HG03442 (cell line): ENCODE data around the gene CPSF2.

ENCODE experiments used
- ATAC-seq: cut with Tn5 transposase; IDR thresholded peaks from one replicate; pipeline ENCODE4 v1.9.1; 2021; ENCODE audit warnings: mild to moderate bottlenecking, moderate library complexity; ENCODE audit not compliant: unreplicated experiment

Gene CPSF2

GRCh38 chr14:92121670-92122350 is at the start of gene CPSF2, which contains the start of gene NDUFB1:
Gene CPSF2 (plus strand): TSS chr14:92121969. CDS start chr14:92130985, 9,016 bp downstream.
Gene NDUFB1 (minus strand): TSS chr14:92121706. CDS start chr14:92117637, 4,069 bp downstream.
- peak; percentile 80 for ATAC-seq

GRCh38 chr14:92074555-92074954 is 47.2 kb upstream of the CPSF2 start:
- ATAC-seq = no peak

GRCh38 chr14:92088494-92088893 is 33.3 kb upstream of the CPSF2 start:
- ATAC-seq = no peak

- ATAC-seq = no peak
Observed at GRCh38 chr14:92093320-92093719, 28.4 kb upstream of the CPSF2 start.

GRCh38 chr14:92099802-92100201 is 22.0 kb upstream of the CPSF2 start:
- ATAC-seq = no peak

- no peak for ATAC-seq
Observed at GRCh38 chr14:92103363-92103989, 18.3 kb upstream of the CPSF2 start.

GRCh38 chr14:92105073-92105892 is 16.5 kb upstream of the CPSF2 start:
- no peak for ATAC-seq

- ATAC-seq = peak; percentile 10
Observed at GRCh38 chr14:92105893-92106142, 16.0 kb upstream of the CPSF2 start.

GRCh38 chr14:92106143-92106926 is 15.4 kb upstream of the CPSF2 start, which contains the start of gene ATXN3:
Gene ATXN3 (minus strand): TSS chr14:92106582. CDS start chr14:92106552, 30 bp downstream.
- peak; percentile 89 for ATAC-seq

GRCh38 chr14:92108345-92109254 is 13.2 kb upstream of the CPSF2 start:
- no peak for ATAC-seq

- no peak for ATAC-seq
Observed at GRCh38 chr14:92109490-92109889, 12.3 kb upstream of the CPSF2 start.

- ATAC-seq = peak; percentile 2
Observed at GRCh38 chr14:92121207-92121669, 531 bp upstream of the CPSF2 start.

GRCh38 chr14:92122351-92122677 is 545 bp downstream of the CPSF2 start:
- ATAC-seq = peak; percentile 10

GRCh38 chr14:92122761-92123160 is 992 bp downstream of the CPSF2 start:
- no peak for ATAC-seq

- no peak for ATAC-seq
Observed at GRCh38 chr14:92134456-92134855, 12.7 kb downstream of the CPSF2 start.

GRCh38 chr14:92135269-92135668 is 13.5 kb downstream of the CPSF2 start:
- no peak for ATAC-seq

GRCh38 chr14:92143309-92143708 is 21.5 kb downstream of the CPSF2 start:
- no peak for ATAC-seq

GRCh38 chr14:92143962-92144361 is 22.2 kb downstream of the CPSF2 start:
- ATAC-seq = no peak

- ATAC-seq = no peak
Observed at GRCh38 chr14:92144708-92145107, 22.9 kb downstream of the CPSF2 start.

GRCh38 chr14:92153581-92153980 is 31.8 kb downstream of the CPSF2 start:
- ATAC-seq = no peak
